Measurements from ENCODE around the gene DTX3L.

GRCh38 chr3:122618614-122619013 is 54.5 kb downstream of the DTX3L start:
- TF ChIP-seq CTCF (IDR thresholded peaks at IDR 0.05; ENCODE audit: insufficient read depth, low read depth, low read length) (no peak), EZH2 (IDR thresholded peaks at IDR 0.05; ENCODE audit: insufficient read depth, low read length) (no peak)

All from astrocyte (in vitro differentiated cells and primary cell).